ENCODE data around the gene HSH2D. TPM values are rescaled to one million over a fixed set of nuclear protein-coding genes. Genes with fewer than 3 reads are reported as not detected.

HSH2D gene
- total and polyA plus RNA-seq, 9 of the 15 experiments (the other 6 are each of a cell fraction or from before 2014, with no cell fraction given): 0.03 to 1.1 (median 0.35) TPM; not detected in 1

- TF ChIP-seq HSF4 (CRISPR knock-in tag; IDR thresholded peaks at IDR 0.05; ENCODE audit: borderline replicate concordance) (no peak), NCOA2 (IDR thresholded peaks at IDR 0.05; ENCODE audit: partially characterized antibody in 2 of 2) (no peak), KLF10 (CRISPR knock-in tag; IDR thresholded peaks at IDR 0.05) (no peak), ZNF696 (CRISPR knock-in tag; conservative IDR thresholded peaks at IDR 0.05) (no peak), ELF4 (CRISPR knock-in tag; IDR thresholded peaks at IDR 0.05) (no peak), FOXK1 (CRISPR knock-in tag; IDR thresholded peaks at IDR 0.05; ENCODE audit: borderline replicate concordance) (no peak), RBM25 (IDR thresholded peaks at IDR 0.05; ENCODE audit: low read depth, low read length, severe bottlenecking) (peak; percentile 95), HOMEZ (CRISPR knock-in tag; IDR thresholded peaks at IDR 0.05) (no peak), ARNT (IDR thresholded peaks at IDR 0.05) (no peak), LARP7 (IDR thresholded peaks at IDR 0.05) (no peak), ZNF224 (CRISPR knock-in tag; IDR thresholded peaks at IDR 0.05) (no peak), OTX1 (CRISPR knock-in tag; IDR thresholded peaks at IDR 0.05) (no peak), KHSRP (IDR thresholded peaks at IDR 0.05) (no peak), ZNF384 (IDR thresholded peaks at IDR 0.05; ENCODE audit: low read depth, low read length) (no peak), CREBBP (IDR thresholded peaks at IDR 0.05; ENCODE audit: low read depth, low read length) (no peak), ZBTB49 (CRISPR knock-in tag; IDR thresholded peaks at IDR 0.05; ENCODE audit: borderline replicate concordance) (no peak), ZNF511 (CRISPR knock-in tag; IDR thresholded peaks at IDR 0.05) (no peak), FOXM1 (IDR thresholded peaks at IDR 0.05; ENCODE audit: low read depth) (0 out of 2 replicates have a peak, but pooled peaks have one; percentile 32), FOXM1 (CRISPR knock-in tag; IDR thresholded peaks at IDR 0.05; ENCODE audit: low read depth) (no peak), ZNF740 (CRISPR knock-in tag; IDR thresholded peaks at IDR 0.05) (no peak), ZNF740 (tag; IDR thresholded peaks at IDR 0.05) (no peak)
Observed at GRCh38 chr19:16141043-16141442, 2.4 kb upstream of the HSH2D start (continued).

All from K562 (cell line).